Spleen (tissue), 7 donors: ENCODE data around the gene PAK4.

Experiments used
- POLR2AphosphoS5 ChIP-seq, 3 donors: sonication (generic); formaldehyde crosslinking; IDR thresholded peaks; one replicate each; pipeline ENCODE4 v1.5.1; 2017; ENCODE audit warnings: antibody characterized with exemption in 3 of 3
- TF ChIP-seq, protein P1 (sequence below), 11 experiments: fragments of 200-600 bp in 7 of 11; fragments of 450-650 bp in 4 of 11; sonication (generic) in 4 of 11; IDR thresholded peaks in 8 of 11; conservative IDR thresholded peaks in 3 of 11; 1 replicate in 7 of 11; 2 replicates in 4 of 11; pipeline versions ENCODE4 v1.4.0 to v1.8.0; 2016 to 2021; ENCODE audit warnings: antibody characterized with exemption in 11 of 11, inconsistent platforms in 4 of 11, mild to moderate bottlenecking in 1 of 11
- donor health status: DM: no; HTN: no; CAD: no; lungs with moderate emphysema.
- donor health status: DM: no; HTN: no; CAD: no.
- donor health status: DM: no; HTN: no; CAD: no.

- TF ChIP-seq, protein P1, sequence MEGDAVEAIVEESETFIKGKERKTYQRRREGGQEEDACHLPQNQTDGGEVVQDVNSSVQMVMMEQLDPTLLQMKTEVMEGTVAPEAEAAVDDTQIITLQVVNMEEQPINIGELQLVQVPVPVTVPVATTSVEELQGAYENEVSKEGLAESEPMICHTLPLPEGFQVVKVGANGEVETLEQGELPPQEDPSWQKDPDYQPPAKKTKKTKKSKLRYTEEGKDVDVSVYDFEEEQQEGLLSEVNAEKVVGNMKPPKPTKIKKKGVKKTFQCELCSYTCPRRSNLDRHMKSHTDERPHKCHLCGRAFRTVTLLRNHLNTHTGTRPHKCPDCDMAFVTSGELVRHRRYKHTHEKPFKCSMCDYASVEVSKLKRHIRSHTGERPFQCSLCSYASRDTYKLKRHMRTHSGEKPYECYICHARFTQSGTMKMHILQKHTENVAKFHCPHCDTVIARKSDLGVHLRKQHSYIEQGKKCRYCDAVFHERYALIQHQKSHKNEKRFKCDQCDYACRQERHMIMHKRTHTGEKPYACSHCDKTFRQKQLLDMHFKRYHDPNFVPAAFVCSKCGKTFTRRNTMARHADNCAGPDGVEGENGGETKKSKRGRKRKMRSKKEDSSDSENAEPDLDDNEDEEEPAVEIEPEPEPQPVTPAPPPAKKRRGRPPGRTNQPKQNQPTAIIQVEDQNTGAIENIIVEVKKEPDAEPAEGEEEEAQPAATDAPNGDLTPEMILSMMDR (IDR thresholded peaks at IDR 0.05 in 8 of 11, conservative IDR thresholded peaks at IDR 0.05 in 3 of 11): no peak
- TF ChIP-seq POLR2AphosphoS5 (IDR thresholded peaks at IDR 0.05): no peak
These were observed 22.4 kb upstream of the PAK4 start for GRCh38 chr19:39103151-39103550.
